Measurements from ENCODE around the gene OAT.
A peak's percentile ranks its signal among the peaks of the same experiment; 100 is the strongest.
"Not testable (repeated sequence)": the region's sequence is repeated elsewhere in the genome, so short reads cannot be mapped to it uniquely, and the experiment has no call there.

OAT gene

GRCh38 chr10:124446830-124447750, 28.4 kb upstream of the OAT start:
- no peak for DNase-seq

- DNase-seq: not testable (repeated sequence)
Measured at GRCh38 chr10:124441694-124442093, 23.0 kb upstream of the OAT start.

- no peak for DNase-seq
Measured at GRCh38 chr10:124436191-124436638, 17.5 kb upstream of the OAT start.

GRCh38 chr10:124435683-124436082, 17.0 kb upstream of the OAT start:
- DNase-seq: not testable (repeated sequence)

GRCh38 chr10:124433461-124433860, 14.7 kb upstream of the OAT start:
- no peak for DNase-seq

- no peak for DNase-seq
Measured at GRCh38 chr10:124430077-124430476, 11.4 kb upstream of the OAT start.

DNA sequence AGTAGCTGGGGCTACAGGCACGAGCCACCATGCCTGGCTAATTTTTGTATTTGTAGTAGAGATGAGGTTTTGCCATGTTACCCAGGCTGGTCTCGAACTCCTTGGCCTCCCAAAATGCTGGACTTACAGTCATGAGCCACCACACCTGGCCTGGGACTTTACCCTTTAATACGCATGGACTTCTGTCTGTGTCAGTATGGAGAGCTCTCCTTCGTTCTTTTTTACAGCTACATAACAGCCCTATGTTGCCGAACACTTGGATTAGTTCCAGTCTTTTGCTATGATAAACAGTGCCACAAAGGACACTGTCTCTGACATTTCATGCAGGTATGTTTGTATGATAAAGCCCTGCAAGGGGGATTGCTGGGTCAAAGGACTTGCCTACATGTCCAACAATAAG, 10.9 kb upstream of the OAT start:
- no peak for DNase-seq

DNA sequence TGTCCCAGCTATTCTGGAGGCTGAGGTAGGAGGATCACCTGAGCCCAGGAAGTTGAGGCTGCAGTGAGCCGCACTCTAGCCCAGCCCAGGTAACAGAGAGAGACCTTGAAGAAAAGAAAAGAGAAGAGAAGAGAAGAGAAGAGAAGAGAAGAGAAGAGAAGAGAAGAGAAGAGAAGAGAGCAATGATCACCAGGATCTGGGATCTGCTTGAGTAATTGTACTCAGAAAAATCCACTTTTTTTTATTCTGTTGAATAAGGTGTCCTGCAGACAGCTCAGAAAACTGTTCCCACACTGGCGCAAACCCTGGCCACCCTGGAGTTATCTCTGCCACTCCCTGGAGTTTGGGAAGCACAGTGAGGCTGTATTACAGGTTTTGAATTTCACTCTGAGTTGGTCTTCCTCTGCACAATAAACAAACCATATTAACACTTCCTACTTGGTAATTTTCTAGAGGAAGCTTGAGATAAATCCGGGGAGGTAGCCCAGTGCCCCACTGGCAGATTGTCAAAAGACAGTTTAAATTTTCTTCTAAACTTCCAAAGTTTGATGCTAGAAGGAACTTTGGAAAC, 9.6 kb upstream of the OAT start:
- no peak for DNase-seq

DNA sequence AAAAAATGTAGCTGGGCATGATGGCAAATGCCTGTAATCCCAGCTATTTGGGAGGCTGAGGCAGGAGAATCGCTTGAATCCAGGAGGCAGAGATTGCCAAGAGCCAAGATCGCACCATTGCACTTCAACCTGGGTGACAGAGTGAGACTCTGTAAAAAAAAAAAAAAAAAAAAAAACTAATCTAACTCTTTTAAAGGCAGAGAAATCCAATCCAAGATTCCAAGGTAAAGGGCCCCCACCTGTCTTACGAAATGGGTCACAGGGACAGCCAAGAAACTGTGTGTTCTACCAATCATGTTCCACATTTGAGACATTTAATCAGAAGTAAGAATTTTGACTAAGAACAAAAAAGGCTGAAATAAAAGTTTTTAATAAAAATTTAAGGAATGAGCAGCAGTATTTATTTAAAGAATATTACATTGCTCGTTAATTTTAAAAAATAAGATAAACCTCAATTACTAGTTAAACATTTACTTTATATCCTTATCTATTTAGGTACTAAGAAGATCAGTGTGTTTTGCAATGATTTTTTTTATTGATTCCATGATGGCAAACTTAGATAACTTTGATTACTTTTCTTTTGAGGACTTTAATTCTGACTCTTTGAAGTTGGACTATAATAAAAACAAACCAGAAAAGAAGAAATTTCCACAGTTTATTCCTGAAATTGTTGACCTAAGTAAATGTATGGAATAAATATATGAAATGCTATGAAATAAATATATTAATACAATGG, 6.7 kb upstream of the OAT start:
- no peak for DNase-seq

GRCh38 chr10:124423813-124424212, 5.1 kb upstream of the OAT start:
- DNase-seq: no peak

- DNase-seq: no peak
Measured at GRCh38 chr10:124422742-124423141, 4.0 kb upstream of the OAT start.

DNA sequence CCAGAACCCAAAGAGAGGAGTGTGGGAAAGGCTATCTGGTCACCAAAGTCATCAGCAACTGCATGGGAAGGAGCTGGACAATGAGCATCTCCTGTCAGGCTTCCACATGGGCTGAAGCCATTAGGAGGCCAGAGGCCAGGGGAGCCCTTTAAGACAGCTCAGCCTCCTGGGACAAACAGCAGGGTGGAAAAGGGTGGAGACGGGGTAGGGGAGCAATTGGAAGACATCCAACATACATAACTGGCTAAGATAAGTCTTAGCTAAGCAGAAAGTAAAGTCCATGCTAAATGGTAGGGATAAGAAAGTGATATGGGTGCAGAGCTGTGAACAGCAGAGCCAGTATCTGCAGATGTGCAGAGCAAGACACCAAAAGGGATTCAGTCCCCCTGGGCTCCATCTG, 1.5 kb upstream of the OAT start:
- no peak for DNase-seq

DNA sequence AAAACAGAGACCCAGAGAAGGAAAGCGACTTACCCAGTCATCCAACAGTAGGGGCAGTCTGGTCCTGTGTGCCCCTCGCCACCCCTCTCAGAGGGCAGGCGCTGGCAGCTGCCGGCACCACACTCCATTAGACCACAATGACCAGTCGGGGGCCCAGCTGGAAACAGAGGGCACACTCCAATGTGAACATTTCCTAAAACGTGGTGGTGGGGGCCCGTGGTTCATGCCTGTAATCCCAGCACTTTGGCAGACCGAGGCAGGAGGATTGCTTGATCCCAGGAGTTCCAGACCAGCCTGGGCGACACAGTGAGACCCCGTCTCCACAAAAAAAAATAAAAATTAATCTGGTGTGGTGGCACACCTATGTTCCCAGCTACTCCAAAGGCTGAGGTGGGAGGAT, 912 bp upstream of the OAT start:
- DNase-seq: no peak

GRCh38 chr10:124417895-124418725, 613 bp downstream of the OAT start:
- peak; percentile 46 to 58 for DNase-seq

DNA sequence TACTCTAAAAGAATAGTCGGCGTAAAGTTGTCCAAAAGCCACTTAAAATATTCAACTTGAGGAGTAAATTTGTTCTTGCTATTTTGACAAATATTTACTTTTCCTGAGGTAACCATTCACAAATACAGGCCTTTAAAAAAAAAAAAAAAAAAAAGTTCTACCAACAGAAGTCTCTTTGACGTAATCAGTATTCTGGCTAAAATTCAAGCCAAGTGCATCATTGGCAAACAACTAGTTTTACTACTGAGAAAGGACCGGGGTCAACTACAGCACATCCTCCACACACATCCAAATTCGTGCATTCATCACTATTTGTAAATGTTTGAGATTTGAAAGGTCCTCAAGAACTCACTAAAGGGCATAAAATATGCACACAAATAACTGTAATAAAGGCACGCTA, 2.0 kb downstream of the OAT start:
- no peak for DNase-seq

DNA sequence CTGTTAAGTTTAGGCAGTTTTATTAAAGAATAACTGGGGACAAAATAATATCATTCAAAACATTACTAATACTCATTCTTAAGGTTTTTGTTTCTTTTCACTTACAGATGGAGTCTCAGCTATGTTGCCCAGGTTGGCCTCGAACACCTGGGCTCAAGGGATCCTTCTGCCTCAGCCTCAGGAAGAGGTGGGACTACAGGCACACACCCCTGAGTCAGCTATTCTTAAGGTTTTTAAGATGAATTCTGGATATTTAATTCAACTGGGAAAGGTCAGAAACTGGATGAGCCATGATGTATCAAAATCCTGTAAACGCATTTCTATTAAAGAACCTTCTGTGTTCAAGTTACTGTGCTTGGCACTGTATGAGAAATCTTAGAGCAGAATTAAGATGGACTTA, 3.5 kb downstream of the OAT start:
- no peak for DNase-seq

DNA sequence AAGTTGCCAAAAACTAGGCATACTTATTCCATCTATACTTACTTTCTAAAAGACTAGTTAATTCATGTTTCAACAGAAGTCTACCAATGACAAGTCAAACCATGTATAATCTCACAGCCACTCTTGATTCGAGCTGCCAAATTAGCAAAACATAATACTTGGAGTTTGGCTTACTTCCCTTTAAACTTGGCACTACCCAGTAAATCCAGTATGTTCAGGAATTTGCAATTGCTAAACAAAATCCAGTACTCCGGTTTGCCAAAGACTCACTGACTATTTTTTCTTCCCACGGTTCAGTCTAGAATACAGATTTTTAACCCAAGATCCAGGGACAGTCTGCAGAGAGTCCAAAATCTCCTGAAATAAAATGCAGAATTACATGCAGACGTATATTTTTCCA, 4.6 kb downstream of the OAT start:
- DNase-seq: no peak

DNA sequence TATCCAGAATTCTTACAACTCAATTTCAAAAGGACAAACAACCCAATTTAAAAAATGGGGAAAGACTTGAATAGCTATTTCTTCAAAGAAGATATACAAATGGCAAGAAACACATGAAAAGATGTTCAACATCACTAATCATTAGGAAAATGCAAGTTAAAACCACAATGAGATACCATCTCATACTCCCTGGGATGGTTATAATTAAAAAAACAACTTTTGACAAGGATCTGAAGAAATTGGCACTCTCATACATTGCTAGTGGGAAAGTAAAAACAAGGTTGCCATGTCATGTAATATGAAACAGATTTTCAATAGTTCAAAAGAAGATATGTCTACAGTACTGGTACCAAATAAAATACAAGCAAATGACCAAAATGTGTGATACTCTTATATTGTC, 9.0 kb downstream of the OAT start:
- DNase-seq: no peak

DNA sequence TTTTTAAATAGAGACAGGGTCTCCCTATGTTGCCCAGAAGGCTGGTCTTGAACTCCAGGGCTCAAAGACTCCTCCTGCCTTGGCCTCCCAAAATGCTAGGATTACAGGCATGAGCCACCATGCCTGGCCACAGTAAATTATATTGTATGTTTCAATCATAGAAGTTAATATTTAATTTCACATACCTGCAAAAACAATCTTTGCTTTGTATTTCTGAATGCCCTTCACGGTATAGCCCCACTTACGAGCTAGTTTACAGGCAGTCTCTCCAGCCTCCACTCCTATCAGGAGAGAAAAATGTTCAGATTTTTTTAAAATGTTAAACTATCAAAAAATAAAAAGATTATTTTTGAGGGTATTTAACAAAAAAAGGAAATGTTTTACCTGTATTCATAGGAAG, 10.4 kb downstream of the OAT start:
- no peak for DNase-seq

DNA sequence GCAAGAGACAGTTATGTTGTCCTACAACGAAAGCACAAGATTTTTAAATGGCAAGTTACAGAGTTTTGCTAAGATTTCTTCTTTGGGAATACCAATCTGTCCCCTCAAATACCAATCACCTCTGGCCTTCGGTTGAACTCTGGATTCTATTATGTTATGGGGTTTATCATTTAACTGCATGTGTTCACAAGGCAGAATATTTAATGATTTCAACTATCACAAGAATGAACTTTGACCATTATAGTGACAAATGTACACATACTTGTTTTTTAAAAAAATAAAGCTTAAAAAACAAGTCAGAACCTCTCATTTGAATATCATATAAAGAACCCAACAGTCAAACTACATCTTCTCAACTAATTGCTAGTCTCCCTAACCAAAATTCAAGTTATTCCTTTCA, 11.3 kb downstream of the OAT start:
- DNase-seq: no peak

DNA sequence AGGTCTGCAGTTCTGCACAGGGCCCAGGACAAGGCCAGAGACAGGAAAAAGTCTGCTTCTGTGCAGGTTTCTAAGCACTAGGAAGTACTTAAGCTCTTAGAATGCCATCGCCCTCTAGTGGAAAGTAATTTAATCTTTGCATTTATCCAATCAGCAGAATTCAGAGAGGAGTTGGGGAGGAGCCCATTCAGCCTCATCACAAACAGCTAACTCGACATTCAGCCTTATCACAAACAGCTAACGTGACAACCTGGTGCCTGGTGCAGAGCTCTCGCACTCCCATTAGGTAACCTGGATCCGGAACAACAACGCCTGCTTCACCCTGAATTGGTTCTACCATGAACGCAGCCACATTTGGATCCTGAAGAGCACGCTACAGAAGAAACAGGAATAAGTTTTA, 15.2 kb downstream of the OAT start:
- DNase-seq: peak in 1 of 2 experiments; percentile 6

DNA sequence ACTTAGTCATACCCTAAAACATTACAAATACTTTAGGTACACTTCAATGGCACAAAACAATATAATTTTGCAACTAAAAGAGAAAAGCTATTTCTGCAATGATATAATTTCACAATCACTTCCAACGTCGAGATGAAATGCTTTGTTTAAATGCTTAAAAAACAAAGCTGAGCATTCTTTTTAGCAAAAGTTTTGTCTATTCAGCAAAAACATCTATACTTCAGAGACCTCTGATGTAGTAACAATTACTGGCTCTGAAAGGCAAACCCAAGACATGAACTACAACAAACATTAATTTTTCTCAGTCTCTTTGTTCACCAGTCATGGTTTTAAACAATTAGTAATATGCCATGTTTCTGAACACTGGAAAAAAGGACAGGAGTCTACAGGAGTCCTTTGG, 16.4 kb downstream of the OAT start:
- no peak for DNase-seq

- no peak for DNase-seq
Measured at GRCh38 chr10:124401633-124402032, 17.1 kb downstream of the OAT start.
